Endometrium (tissue), 2 donors: ENCODE results near the gene INO80C.

Experiments
- FAIRE-seq: peaks from 2 replicates; lab custom pipeline; 2012; peaks lifted over from hg19 to GRCh38; lab: Jason Lieb, UNC
- donor health status: control.
- donor health status: control.

Gene INO80C, protein sequence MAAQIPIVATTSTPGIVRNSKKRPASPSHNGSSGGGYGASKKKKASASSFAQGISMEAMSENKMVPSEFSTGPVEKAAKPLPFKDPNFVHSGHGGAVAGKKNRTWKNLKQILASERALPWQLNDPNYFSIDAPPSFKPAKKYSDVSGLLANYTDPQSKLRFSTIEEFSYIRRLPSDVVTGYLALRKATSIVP

DNA sequence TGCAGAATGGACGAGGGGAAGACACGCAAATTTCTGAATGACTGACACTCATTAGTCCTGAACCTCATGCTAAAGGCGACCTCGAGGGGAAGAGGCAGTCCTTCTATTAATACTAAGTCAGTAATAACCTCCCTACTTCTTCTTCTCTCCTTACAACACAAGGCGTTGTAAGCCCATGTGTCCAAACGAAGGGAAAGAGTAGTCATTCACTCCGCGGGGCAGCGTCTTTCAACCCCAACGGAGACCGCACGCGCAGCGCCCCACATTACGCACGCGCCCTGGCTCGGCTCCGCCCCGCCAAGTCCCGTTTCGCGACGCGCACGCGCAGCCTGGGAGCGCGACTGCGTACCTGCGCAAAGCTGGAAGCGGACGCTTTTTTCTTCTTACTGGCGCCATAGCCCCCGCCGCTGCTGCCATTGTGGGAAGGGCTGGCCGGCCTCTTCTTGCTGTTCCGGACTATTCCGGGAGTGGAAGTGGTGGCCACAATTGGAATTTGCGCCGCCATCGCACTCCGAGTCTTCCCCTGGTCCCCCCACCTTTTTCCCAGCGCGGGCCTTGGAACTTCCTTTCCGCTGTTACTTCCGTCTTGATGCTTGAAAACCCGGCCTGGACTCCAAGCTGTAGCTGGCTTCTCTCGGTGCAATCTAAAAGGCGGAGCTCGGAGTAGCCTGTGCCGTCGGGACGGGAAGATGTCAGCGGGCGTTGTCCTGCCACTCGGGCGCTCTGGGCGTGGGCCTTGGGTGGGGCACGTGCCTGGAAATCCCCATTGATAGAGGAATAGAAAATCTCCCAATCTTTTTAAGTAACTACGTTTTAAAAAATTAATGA, at the start of gene INO80C:
TSS of gene INO80C (minus strand) at position 591 of the 828 bp plus-strand sequence. CDS start at position 505, 86 bp downstream.
- no peak for FAIRE-seq

DNA sequence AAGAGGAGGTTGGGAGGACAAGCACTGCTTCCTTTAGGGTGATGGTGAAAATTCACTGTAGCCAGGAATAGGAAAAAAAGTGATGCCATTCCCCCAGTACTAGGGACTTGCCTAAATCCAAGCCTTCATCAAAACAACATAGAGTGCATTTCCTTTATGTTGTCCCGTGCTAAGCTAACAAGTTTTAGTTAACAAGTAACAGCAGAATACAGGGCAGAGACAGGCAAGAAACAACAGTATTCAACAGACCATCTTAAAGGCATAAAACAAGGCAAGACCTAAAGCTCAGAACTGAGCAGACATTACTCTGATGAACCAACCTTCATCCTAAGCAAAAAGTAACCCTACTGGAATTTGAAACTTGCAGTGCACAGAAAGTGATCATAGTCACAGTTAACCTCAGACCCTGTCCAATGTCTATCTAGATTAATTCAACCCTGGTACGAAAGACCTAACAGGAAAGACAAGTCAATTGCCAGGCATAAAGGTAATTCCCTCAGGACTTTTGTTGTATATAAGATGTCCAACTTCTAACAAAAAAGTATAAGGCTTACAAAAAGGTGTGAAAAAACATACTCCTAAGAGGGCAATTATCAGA, 49.3 kb upstream of the INO80C start:
- FAIRE-seq: no peak

DNA sequence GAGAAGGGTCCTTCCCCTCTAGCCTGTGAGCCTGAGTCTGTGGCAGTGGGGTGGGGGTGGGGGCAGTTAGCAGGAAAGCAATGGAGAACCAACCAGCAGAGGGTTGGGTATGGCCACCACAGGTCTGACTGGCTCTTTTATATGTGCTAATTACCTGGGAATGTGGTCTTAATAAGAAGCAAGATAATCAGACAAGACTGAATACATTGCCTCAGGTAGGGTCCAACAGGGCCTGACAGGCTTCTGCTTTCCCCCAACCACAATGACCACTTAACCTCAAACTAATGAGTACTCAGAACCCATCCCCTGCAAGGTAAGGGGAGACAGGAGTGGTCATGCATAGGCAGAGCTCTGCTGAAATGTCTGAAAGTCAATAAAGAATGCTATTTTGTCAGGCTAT, 44.6 kb upstream of the INO80C start:
- no peak for FAIRE-seq

DNA sequence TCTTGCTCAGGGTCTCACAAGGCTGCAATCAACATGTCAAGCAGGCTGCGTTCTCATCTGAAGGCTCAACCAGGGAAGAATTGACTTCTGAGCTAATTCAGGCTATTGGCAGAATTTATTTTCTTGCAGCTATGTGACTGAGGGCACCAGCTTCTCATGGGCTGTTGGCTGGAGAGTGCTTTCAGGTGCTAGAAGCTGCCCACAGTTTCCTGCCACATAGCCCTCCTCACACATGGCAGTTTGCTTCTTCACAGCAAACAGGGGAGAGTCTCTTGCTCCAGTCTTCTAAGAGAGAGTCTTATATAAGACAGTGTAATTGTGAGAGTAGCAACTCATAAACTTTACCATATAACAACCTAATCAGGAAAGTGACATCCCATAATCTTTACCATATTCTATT, 37.5 kb upstream of the INO80C start:
- no peak for FAIRE-seq

DNA sequence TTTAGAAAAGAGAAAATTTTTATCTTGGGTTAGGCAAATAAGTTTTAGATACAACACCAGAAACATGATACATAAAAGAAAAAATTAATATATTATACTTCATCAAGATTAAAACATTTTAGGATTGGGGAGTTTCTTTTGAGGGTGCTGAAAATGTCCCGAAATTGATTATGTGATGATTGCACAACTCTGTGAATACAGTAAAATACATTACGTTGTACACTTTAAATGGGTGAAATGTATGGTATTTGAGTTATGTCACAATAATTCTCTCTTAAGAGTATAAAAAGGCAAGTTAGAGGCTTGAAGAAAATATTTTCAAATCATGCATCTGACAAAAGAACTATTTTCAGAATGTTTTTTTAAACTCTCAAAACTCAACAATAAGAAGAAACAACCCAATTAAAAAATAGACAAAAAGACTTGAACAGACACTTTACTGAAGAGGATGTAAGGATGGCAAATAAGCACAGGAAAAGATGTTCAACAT, 36.2 kb upstream of the INO80C start:
- FAIRE-seq: no peak

DNA sequence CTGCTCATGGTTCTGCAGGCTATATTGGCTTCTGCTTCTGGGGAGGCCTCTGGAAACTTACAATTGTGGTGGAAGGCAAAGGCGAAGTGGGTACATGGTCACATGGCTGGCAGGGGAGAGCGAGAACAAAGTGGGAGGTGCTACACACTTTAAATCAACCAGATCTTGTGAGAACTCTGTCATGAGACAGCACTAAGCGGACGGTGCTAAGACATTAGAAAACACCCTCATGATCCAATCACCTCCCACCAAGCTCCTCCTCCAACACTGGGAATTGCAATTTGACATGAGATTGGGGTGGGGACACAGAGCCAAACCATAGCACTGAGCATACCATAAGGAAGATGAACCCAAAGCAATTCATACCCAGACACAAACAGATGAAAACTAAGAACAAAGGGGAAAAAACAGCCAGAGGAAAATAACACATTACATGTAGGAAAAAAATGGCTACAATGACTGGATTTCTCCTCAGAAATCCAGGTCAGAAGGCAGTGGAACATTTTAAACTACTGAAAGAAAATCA, 31.1 kb upstream of the INO80C start:
- FAIRE-seq: no peak

DNA sequence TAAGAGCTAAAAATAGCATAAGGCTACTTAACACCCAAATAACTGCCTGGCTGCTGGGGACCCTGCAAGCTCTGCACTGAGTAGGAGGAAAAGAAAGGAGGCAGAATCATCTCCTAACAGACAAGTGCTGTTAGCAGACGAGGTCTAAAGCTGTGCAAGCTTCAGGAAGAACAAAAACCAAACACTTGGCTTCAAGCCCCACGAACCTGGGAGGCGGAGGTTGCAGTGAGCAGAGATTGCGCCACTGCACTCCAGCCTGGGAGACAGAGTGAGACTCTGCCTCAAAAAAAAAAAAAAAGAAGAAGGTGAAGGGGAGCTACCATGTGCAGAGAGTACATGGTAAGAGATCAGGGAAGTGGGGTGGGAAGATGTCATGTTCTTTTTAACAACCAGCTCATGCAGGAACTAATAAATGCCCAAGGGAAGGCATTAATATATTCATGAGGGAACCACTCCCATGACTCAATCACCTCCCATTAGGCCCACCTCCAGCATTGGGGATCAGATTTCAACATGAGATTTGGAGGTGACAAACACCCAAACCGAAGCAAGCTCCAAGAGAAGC, 28.8 kb upstream of the INO80C start:
- FAIRE-seq: no peak

DNA sequence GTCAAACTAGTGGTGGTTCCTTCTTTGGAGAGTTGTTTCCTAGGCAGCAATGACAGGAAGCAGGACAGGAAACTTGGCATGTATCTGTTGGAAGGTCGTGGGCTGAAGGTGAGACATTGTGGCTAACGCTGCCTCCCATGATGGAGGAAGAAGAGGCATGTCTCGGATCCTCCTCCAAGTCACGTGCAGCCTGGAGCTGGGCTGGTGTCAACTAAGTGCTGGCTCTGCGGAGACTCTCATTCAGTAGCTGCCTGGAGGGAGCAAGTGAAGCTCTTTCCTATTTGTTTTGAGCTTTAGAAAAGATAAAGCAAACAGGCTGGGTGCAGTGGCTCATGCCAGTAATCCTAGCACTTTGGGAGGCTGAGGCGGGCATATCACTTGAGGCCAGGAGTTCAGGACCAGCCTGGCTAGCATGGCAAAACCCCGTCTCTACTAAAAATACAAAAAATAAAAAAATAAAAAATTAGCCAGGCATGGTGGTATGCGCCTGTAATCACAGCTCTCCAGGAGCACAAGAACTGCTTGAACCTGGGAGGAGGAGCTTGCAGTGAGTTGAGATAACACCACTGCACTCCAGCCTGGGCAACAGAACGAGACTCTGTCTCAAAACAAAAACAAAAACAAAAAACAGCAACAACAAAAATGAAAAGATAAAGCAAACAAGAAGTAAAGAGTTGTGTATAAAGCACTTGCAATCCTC, 28.2 kb upstream of the INO80C start:
- FAIRE-seq: no peak

DNA sequence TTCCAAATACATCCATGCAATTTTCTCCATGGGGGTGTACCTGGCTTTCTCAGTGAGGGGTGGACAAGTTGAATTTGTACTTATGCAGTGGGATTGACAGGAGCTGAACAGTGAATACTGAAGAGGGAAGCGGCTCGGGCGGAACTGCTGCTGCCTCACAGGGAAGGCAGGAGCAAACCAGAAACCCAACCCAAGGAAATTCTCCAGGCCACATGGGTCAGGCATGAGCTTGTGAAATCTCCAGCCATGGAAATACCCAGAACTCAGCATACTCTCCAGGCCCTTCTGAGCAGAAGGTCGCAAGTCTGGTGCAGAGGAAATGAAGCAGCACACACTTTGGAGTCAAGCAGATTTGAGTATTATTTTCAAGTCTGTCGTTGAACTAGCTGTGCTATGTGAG, 26.5 kb upstream of the INO80C start:
- FAIRE-seq: no peak

DNA sequence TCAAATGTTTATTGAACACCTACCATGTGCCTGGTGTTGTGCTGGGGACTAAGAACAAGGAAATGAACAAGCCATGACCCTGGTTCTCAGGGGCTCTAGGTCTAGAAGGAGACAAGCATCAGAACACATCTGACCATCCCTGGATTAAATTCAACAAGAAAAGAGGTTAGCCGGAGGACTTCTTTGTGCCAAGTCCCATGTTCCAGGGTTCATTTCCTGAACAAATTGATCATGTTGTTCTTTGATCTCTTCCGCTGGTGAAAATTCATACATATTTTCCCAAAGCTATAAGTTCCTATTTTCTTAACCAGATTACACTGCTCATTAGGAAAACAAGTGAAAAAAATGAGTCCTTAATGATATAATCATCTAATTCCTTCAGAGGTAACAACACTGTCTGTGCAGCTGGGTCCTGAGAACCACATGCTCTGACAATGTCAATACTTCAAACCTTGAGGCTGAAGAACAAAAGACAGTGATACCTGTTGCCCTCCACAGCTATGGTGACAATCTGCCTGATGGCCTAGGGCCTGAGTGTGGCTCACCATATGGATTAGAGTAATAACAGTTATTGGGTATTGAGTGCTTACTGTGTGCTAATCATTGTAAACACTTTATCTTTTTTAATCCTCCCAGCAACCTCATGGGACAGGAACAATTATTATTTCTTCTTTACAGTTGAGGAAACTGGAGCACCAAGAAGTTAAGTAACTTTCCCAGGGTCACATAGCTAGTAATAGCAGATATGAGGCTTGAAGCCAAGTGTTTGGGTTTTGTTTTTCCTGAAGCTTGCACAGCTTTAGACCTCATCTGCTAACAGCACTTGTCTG, 24.6 kb upstream of the INO80C start:
- FAIRE-seq: no peak

DNA sequence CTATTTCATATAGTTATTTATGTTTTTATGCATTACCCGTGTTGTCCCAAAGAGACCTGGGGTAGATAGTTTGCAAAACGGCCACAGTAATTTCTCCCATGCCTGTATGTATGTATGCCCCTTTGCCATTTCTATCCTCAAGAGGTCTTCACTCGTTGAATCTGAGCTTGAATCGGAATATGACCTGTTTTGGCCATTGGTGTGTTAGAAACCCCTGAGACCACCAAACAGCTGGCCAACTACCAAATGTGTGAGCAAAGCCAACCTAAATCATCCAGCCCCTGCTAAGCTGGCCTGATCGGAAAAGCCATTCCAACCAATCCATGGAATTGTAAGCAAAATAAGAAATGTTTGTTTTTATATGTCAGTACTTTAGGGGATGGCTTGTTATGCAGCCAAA, 23.4 kb upstream of the INO80C start:
- FAIRE-seq: no peak

DNA sequence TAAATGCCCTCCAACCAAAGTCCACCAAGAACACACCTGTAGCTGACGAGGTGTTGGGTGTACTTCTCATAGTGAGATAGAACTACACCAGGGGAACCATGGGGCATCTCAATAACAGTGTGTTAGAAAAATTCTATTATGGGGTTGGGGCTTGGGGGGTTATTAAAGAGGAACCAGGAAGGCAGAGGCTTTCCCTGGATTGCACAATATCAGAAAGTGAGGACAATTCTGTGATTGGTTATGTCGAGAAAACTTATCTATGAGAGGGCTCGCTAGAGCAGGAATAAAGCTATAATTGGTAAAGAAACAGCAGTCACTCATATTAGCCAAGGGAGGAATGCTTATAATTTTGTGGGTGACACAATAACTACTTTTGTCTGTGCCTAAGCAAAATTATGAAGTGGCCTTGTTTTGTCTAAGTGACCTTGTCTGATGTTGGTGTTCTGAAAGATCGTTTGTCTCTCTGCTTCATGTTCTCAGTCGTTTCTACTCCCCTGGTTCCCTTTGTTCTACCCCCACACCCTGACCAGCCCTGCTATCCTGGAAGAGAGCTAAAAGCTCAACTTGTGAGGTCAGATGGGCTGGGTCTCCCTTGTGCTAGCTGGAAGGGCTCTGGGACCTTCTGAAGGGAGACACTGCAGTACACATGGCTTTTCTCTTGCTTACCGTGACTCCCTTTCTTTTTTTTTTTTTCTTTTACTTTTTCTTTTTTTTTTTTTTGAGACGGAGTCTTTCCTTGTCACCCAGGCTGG, 21.6 kb upstream of the INO80C start:
- FAIRE-seq: no peak

DNA sequence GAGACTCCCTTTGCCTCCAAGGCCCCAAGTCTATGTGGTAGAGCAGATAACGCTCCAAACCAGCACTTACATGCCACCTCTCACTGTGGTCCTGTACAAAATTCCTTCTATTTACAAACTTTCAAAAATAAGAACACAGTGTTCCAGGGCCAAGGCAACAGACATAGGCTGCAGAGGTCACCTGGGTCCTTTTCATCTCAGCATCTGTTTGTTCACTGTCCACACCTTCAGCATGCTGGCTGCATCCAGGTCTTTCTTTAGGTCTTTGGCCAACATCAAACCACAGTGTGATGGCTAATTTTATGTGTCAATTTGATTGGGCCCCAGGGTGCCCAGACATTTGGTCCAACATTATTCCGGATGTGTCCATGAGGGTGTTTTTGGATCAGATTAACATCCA, 20.0 kb upstream of the INO80C start:
- FAIRE-seq: no peak

DNA sequence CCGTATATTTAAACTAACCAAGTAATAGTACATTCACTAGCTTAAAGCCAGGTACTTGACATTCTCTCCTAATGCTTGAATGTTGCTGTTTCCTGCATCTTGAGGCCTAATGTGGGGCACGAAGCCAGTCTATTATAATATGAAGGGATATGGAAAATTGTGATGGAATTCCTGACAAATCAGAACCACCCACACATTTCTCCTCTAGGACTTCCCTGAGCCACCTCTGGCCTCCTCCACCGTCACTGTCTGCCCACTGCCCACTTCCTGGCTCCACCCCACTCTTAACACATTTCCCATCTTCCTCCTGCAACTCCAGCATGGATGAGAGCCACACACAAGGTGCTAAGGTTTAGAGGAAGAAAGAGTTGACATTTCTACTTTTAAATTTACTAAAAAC, 19.0 kb upstream of the INO80C start:
- no peak for FAIRE-seq

DNA sequence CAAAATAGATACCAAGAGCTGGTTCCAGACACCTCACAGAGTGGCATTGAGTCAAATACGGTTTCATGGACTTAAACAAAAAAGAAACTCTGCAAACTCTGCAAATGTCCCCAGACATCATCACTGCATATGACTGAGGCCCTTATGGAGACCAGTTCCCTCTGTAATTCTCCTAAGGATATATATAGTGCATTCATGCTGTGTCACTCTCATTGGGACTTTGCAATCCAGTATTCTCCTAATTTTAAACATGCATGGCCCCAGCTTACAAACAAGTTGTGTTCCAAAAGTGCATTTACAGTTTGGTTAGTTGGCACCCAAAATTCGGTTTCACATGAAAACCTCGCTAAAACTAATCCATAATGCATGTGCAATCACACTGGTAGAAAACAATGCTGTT, 18.6 kb upstream of the INO80C start:
- no peak for FAIRE-seq

DNA sequence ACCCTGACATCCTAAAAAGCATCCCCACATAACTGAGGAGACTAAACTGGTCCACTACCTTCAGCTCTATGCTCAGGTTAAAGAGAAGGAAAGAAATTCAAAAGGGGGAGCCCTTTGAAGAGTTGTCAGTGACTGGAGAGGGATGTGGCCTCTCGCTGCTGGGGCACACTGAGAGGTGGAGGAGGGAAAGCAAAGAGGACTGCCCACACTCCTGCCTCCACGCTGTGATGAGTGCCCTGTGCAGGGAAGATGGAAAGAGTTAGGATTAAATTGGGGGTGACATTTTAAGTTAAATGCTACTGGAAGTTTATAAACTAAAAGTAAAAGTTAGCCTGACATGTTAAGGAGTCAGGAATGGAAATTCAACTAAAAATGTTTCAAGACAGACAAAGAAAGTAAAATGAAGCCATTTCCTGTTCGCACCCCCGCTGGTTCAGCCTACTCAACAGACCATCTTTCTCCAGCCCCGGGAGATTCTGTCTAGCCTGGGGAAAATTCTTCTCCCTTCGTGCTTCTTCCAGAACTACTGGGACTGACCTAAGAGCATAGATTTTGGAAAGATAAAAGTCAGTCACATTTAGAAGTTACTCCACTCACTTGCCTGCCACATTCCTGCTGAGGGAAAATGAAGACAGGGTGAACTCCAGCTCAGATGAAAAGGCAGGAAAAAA, 17.8 kb upstream of the INO80C start:
- no peak for FAIRE-seq

DNA sequence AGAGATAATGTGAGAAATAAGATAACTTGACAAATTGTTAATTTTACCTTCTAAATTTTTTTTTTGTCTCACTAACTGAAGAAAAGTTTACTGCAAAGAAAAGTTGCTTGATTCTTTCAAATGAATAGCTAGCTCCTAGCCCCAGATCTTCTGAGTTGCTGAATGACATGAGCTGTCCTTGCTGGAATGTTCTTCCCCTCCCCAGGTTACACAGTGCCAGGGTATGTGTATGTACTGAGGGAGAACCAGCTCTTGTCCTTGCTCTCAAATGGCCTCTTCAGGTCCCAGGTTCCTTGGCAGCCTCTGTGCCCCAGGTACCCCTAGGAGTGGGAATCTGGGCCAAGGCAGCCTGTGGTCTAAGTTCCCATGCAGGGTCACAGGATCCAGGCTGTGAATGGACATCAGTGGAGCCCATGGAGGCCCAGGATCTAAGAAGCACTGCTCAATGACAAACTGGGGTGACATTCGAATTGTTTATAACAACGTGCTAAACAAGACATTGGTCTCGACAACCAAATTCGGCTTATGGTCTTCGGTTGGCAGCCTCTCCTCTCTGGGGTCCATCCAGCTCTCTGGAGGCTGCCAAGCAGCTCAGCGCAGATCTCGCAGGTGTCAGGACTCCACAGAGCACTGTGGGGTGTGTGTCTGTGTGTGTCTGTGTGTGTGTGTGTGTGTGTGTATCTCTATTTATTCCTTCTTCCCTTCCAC, 17.1 kb upstream of the INO80C start:
- no peak for FAIRE-seq

DNA sequence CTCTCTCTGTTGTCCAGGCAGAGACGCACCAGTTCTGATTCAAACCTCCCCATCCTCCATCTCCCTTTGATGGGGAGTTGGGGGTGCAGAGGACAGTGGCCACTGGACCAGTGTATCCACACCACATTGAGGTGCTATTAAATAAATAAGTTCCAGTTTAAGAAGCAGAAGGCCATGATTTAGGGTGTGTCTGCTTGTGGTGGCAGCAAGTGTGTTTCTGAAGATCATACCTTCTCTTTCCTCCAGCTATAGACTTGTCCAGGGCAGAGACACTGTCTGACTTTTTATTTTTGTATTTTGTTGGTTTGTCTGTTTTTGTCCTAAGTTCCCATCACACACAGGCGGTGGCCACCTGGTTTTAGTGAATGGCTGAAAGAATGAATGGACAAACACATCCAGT, 16.5 kb upstream of the INO80C start:
- no peak for FAIRE-seq
